Measurements from ENCODE around the gene GRN. TPM values are rescaled to one million over a fixed set of nuclear protein-coding genes. Genes with fewer than 3 reads are reported as not detected.

Gene GRN
- polyA plus RNA-seq, 1 of the 3 experiments (the other 2 are of a cell fraction): 442 TPM

- no peak for DNase-seq
- no peaks in the 10 kb centered on the region for H3K9me2 ChIP-seq
- H3K9me3 ChIP-seq: no peaks in the 10 kb centered on the region
- H3F3A ChIP-seq (replicated peaks; ENCODE audit: insufficient read depth): no peaks in the 10 kb centered on the region
- ChIA-PET POLR2A (no interaction called here), CTCF (interaction anchor here (3.1 to 7.6 kb wide), 4 partner anchors 8 to 27 kb away, joined by 11 to 85 read pairs (median 14); partner anchors contain the start of gene GRN)
- H3K27me3 ChIP-seq (ENCODE audit: insufficient read depth): no peaks in the 10 kb centered on the region
- no peak overlapping the region for H2AFZ ChIP-seq (ENCODE audit: low read depth)
- H4K20me1 ChIP-seq (ENCODE audit: insufficient read depth): peaks cover 11% of the 10 kb centered on the region; the same call in 1 of the 2 replicates
- no peak overlapping the region for H3K4me2 ChIP-seq
- H3K79me2 ChIP-seq (ENCODE audit: insufficient read depth): peaks cover 7% of the 10 kb centered on the region; the same call in 1 of the 2 replicates
- H3K4me3 ChIP-seq (ENCODE audit: low read depth in 2 of 2, low read length in 1 of 2): no peak overlapping the region
- no peak overlapping the region for H3K27ac ChIP-seq (ENCODE audit: low read depth in 2 of 2, low read length in 1 of 2)
- TF ChIP-seq CTCF (IDR thresholded peaks at IDR 0.05): no peak
- TF ChIP-seq JUND (IDR thresholded peaks at IDR 0.05): no peak
- no peak for TF ChIP-seq RFX5 (IDR thresholded peaks at IDR 0.05; ENCODE audit: low read length)
- no peak overlapping the region for H3K9ac ChIP-seq
- H3K4me1 ChIP-seq (ENCODE audit: control insufficient read depth in 1 of 2, insufficient read depth in 2 of 2, low read depth in 1 of 2, low read length in 1 of 2): peaks cover 3 to 22% of the 10 kb centered on the region in 2 experiments; a peak in 1 of 4 replicates
- H3K36me3 ChIP-seq (replicated peaks in 1 of 2; ENCODE audit: control insufficient read depth in 1 of 2, insufficient read depth in 2 of 2, low read length in 1 of 2): peaks cover 0 to 4% of the 10 kb centered on the region in 2 experiments
- 93% methylated on average over 9 of the region's 9 CpGs for WGBS (ENCODE audit: low lambda C conversion rate)
Measured at GRCh38 chr17:44358066-44358465, 13.0 kb downstream of the GRN start.

- no peaks in the 10 kb centered on the region for H3K27me3 ChIP-seq (ENCODE audit: insufficient read depth)
- DNase-seq: no peak
- TF ChIP-seq RXRA (IDR thresholded peaks at IDR 0.05; ENCODE audit: borderline replicate concordance, low read depth): no peak
- TF ChIP-seq TCF12 (IDR thresholded peaks at IDR 0.05): no peak
- TF ChIP-seq GATA2 (CRISPR knock-in tag; IDR thresholded peaks at IDR 0.05): no peak
- no peak for TF ChIP-seq REST (IDR thresholded peaks at IDR 0.05; ENCODE audit: low read depth, low read length)
- TF ChIP-seq NRF1 (IDR thresholded peaks at IDR 0.05; ENCODE audit: low read depth, low read length): no peak
- TF ChIP-seq CHD2 (IDR thresholded peaks at IDR 0.05; ENCODE audit: low read length, partially characterized antibody): no peak
- TF ChIP-seq EZH2phosphoT487 (IDR thresholded peaks at IDR 0.05; ENCODE audit: borderline replicate concordance, low read depth): no peak
- no peak for TF ChIP-seq FOSL2 (IDR thresholded peaks at IDR 0.05; ENCODE audit: borderline replicate concordance, low read depth)
- H3K36me3 ChIP-seq (replicated peaks in 1 of 2; ENCODE audit: control insufficient read depth in 1 of 2, insufficient read depth in 2 of 2, low read length in 1 of 2): peaks cover 0 to 2% of the 10 kb centered on the region in 2 experiments
- no peaks in the 10 kb centered on the region for H3F3A ChIP-seq (replicated peaks; ENCODE audit: insufficient read depth)
- H3K4me2 ChIP-seq: no peak overlapping the region
- no peak overlapping the region for H3K9ac ChIP-seq
- no peaks in the 10 kb centered on the region for H3K9me3 ChIP-seq
- H4K20me1 ChIP-seq (ENCODE audit: insufficient read depth): peaks cover 11% of the 10 kb centered on the region; the same call in 1 of the 2 replicates
- H3K79me2 ChIP-seq (ENCODE audit: insufficient read depth): peaks cover 7% of the 10 kb centered on the region; the same call in 1 of the 2 replicates
- no peak overlapping the region for H3K4me3 ChIP-seq (ENCODE audit: low read depth in 2 of 2, low read length in 1 of 2)
- H3K4me1 ChIP-seq (ENCODE audit: control insufficient read depth in 1 of 2, insufficient read depth in 2 of 2, low read depth in 1 of 2, low read length in 1 of 2): peaks cover 3 to 22% of the 10 kb centered on the region in 2 experiments; a peak in 1 of 4 replicates
- ChIA-PET CTCF (interaction anchor here (0.6 to 7.6 kb wide), 5 partner anchors 9 to 28 kb away, joined by 3 to 85 read pairs (median 13); partner anchors contain the start of gene GRN), POLR2A (interaction anchor here (1.3 kb wide), 1 partner anchor 13 kb away, joined by 3 read pairs; no protein-coding TSS in a partner anchor)
- H2AFZ ChIP-seq (ENCODE audit: low read depth): no peak overlapping the region
- no peak overlapping the region for H3K27ac ChIP-seq (ENCODE audit: low read depth in 2 of 2, low read length in 1 of 2)
- H3K9me2 ChIP-seq: no peaks in the 10 kb centered on the region
- 84% methylated on average over 6 of the region's 6 CpGs for WGBS (ENCODE audit: low lambda C conversion rate)
Measured at GRCh38 chr17:44359006-44359405, 13.9 kb downstream of the GRN start.

All from SK-N-SH (cell line).